BJ (cell line): ENCODE data around the gene COL12A1. TPM values are rescaled to one million over a fixed set of nuclear protein-coding genes. Genes with fewer than 3 reads are reported as not detected.

ENCODE experiments used
- CTCF ChIA-PET: fragments of 350-600 bp; formaldehyde crosslinking; extraction: SDS; loops from one replicate; lab custom pipeline; 2021; ENCODE audit warnings: antibody characterized with exemption, inconsistent platforms; lab: Yijun Ruan, JAX
- POLR2A ChIA-PET: fragments of 300-600 bp; sonication (Branson Sonifier 250); formaldehyde crosslinking; extraction: SDS; loops from one replicate; lab custom pipeline; 2021; ENCODE audit warnings: antibody characterized with exemption; lab: Charles Lee
- DNase-seq: peaks from one replicate; pipeline ENCODE4 v3.0.0-alpha.2; 2011; ENCODE audit warnings: low read depth
- H3K27me3 ChIP-seq: 2 replicates; pipeline ENCODE4 v1.6.0; 2011; ENCODE audit warnings: low read length; ENCODE audit not compliant: control insufficient read depth, insufficient read depth
- H3K36me3 ChIP-seq: 2 replicates; pipeline ENCODE4 v1.5.1; 2011; ENCODE audit warnings: low read length; ENCODE audit not compliant: control insufficient read depth, insufficient read depth
- H3K4me3 ChIP-seq: 2 replicates; pipeline ENCODE4 v1.5.1; 2011; ENCODE audit warnings: low read depth, mild to moderate bottlenecking, control low read depth, low read length
- polyA minus RNA-seq: library from RNA; depleted of rRNA, polyadenylated mRNA; stranded (reverse); fragments of >200 nt; gene quantifications from 2 replicates; pipeline ENCODE4 v1.2.3, GENCODE V29; 2011; rRNA and poly(A)+ RNA removed
- polyA plus RNA-seq: library from polyadenylated mRNA; depleted of rRNA; stranded (reverse); fragments of >200 nt; gene quantifications from 2 replicates; pipeline ENCODE4 v1.2.3, GENCODE V29; 2011; rRNA removed
- TF ChIP-seq, protein P1 (sequence below): IDR thresholded peaks from 2 replicates; pipeline ENCODE4 v1.5.1; 2011; ENCODE audit warnings: low read depth, mild to moderate bottlenecking, control low read depth, inconsistent platforms, low read length, moderate library complexity; ENCODE audit not compliant: insufficient read depth

Gene COL12A1
- polyA plus RNA-seq, result 868 and 1,308 TPM in 2 replicates
- 1,303 and 1,456 TPM in 2 replicates for polyA minus RNA-seq

DNA sequence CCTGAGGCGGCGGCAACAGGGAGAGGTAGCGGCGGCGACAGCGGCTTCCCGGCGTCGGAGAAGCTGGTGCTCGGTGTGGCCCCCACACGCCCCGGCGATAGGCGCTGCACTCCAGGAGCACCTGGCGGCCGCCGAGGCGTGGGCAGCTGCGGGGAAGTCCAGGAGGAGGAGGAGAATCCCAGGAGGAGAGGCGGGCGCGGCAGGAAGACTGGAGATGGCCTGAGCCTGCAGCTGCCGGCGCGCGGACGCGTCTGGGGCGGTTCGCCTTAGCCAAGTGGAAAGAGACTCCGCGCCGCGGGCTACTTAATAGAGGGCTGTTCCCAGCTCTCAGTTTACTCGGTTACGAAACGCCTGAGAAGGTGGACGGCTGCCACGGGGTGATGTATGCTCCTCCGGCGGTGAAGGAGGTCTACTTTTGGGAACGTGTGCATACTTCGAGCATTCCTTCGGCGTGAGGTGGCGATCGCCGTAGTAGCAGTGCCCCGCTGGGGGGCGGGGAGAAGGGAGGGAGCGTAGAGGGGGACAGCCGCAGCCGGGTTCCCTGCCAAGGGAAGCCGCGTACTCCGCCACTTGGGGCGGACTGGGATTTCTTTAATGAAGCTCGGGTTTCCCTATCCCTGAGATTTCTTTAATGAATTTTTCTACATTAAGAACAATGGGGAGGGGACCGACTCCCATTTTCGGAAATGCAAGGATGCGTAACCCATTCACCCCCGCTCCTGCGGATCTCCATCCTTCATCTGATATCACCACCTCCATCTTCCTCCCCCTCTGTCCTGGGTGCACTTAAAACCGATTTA is at the start of gene COL12A1:
TSS of gene COL12A1 (minus strand) at position 278 of the 800 bp plus-strand sequence. CDS start 3,261 bp downstream, outside the sequence.
- H3K36me3 ChIP-seq, result peaks cover 9% of the 10 kb centered on the region
- POLR2A ChIA-PET, result interaction anchor here (0.6 to 0.8 kb wide), 2 partner anchors 598 to 1506 kb away, joined by 4 read pairs; no protein-coding TSS in a partner anchor
- H3K4me3 ChIP-seq, result peak within 1 kb of the TSS; percentile 88
- CTCF ChIA-PET, result interaction anchor here (1.0 to 10.6 kb wide), 8 partner anchors 53 to 1467 kb away, joined by 4 to 130 read pairs (median 4); no protein-coding TSS in a partner anchor
- peak; percentile 96 for DNase-seq
- TF ChIP-seq, protein P1, sequence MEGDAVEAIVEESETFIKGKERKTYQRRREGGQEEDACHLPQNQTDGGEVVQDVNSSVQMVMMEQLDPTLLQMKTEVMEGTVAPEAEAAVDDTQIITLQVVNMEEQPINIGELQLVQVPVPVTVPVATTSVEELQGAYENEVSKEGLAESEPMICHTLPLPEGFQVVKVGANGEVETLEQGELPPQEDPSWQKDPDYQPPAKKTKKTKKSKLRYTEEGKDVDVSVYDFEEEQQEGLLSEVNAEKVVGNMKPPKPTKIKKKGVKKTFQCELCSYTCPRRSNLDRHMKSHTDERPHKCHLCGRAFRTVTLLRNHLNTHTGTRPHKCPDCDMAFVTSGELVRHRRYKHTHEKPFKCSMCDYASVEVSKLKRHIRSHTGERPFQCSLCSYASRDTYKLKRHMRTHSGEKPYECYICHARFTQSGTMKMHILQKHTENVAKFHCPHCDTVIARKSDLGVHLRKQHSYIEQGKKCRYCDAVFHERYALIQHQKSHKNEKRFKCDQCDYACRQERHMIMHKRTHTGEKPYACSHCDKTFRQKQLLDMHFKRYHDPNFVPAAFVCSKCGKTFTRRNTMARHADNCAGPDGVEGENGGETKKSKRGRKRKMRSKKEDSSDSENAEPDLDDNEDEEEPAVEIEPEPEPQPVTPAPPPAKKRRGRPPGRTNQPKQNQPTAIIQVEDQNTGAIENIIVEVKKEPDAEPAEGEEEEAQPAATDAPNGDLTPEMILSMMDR, result peak; percentile 38
- no peaks in the 10 kb centered on the region for H3K27me3 ChIP-seq

GRCh38 chr6:75250552-75250951 is 44.7 kb upstream of the COL12A1 start:
- no peak for DNase-seq
- no peaks in the 10 kb centered on the region for H3K27me3 ChIP-seq
- POLR2A ChIA-PET, result no interaction called here
- CTCF ChIA-PET, result interaction anchor here (0.8 to 1.6 kb wide), 2 partner anchors 13 to 15 kb away, joined by 3 to 4 read pairs; no protein-coding TSS in a partner anchor
- TF ChIP-seq, protein P1, result no peak
- no peak overlapping the region for H3K4me3 ChIP-seq
- H3K36me3 ChIP-seq, result peaks cover 2% of the 10 kb centered on the region; the same call in 1 of the 2 replicates

DNA sequence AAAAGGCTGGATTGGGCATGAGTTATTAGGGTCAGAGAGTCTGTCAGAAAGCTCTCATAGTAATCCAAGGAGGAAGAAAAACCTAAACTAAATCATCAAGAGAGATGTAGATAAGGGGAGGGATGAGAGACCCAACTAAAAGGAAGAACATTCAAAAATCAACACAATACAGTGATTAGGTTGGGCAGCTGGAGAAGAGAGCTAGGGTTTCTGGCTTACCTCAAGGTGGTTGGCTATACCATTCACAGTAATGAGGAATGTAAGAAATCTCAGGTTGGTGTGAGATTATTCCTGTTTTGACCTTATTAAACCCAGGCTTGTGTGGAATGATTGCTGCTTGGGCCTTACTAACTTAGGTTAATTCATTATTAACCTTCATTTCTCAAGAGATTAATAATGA is 44.0 kb upstream of the COL12A1 start:
- no peak for DNase-seq
- Histone ChIP-seq H3K4me3 (no peak overlapping the region), H3K36me3 (peaks cover 2% of the 10 kb centered on the region; the same call in 1 of the 2 replicates), H3K27me3 (no peaks in the 10 kb centered on the region)
- POLR2A ChIA-PET, result no interaction called here
- TF ChIP-seq, protein P1, result no peak
- CTCF ChIA-PET, result interaction anchor here (0.6 to 1.6 kb wide), 3 partner anchors 16 to 1788 kb away, joined by 3 to 4 read pairs (median 3); partner anchors contain the start of gene MTO1

GRCh38 chr6:75246386-75246785 is 40.5 kb upstream of the COL12A1 start:
- POLR2A ChIA-PET, result no interaction called here
- TF ChIP-seq, protein P1, result no peak

GRCh38 chr6:75244063-75244584 is 38.3 kb upstream of the COL12A1 start:
- POLR2A ChIA-PET, result interaction anchor here (0.6 to 0.7 kb wide), 2 partner anchors 24 to 1371 kb away, joined by 3 to 4 read pairs; no protein-coding TSS in a partner anchor

More at GRCh38 chr6:75246386-75246785, 40.5 kb upstream of the COL12A1 start:
- H3K27me3 ChIP-seq, result no peaks in the 10 kb centered on the region
- DNase-seq, result no peak
- no peak overlapping the region for H3K4me3 ChIP-seq
- CTCF ChIA-PET, result no interaction called here
- no peaks in the 10 kb centered on the region for H3K36me3 ChIP-seq

More at GRCh38 chr6:75244063-75244584, 38.3 kb upstream of the COL12A1 start:
- CTCF ChIA-PET, result interaction anchor here (1.0 to 1.3 kb wide), 7 partner anchors 9 to 367 kb away, joined by 3 to 4 read pairs (median 3); no protein-coding TSS in a partner anchor
- no peak for DNase-seq
- TF ChIP-seq, protein P1, result no peak
- Histone ChIP-seq H3K27me3 (no peaks in the 10 kb centered on the region), H3K36me3 (peaks cover under 1% of the 10 kb centered on the region; the same call in 1 of the 2 replicates), H3K4me3 (peak overlapping the region; percentile 68)
